NCI-H2171 (cell line): ENCODE results near the gene VWF.

Experiments
- DNase-seq: peaks from one replicate; lab custom pipeline; 2025; lab: John Stamatoyannopoulos, UW

VWF gene

GRCh38 chr12:6076776-6077691, 47.4 kb downstream of the VWF start:
- DNase-seq: no peak

GRCh38 chr12:6076346-6076745, 48.1 kb downstream of the VWF start:
- DNase-seq: no peak

GRCh38 chr12:6074979-6075585, 49.4 kb downstream of the VWF start:
- DNase-seq: no peak

GRCh38 chr12:6074427-6074826, 50.0 kb downstream of the VWF start:
- DNase-seq: no peak

- DNase-seq: no peak
Observed at GRCh38 chr12:6073426-6073825, 51.0 kb downstream of the VWF start.

- no peak for DNase-seq
Observed at GRCh38 chr12:6072302-6072752, 52.1 kb downstream of the VWF start.

- DNase-seq: no peak
Observed at GRCh38 chr12:6071589-6071988, 52.9 kb downstream of the VWF start.

- DNase-seq: no peak
Observed at GRCh38 chr12:6070472-6071257, 53.8 kb downstream of the VWF start.

- no peak for DNase-seq
Observed at GRCh38 chr12:6069437-6070093, 54.9 kb downstream of the VWF start.

GRCh38 chr12:6068227-6068626, 56.2 kb downstream of the VWF start:
- DNase-seq: no peak

GRCh38 chr12:6067152-6067916, 57.1 kb downstream of the VWF start:
- DNase-seq: no peak

GRCh38 chr12:6066651-6067050, 57.8 kb downstream of the VWF start:
- no peak for DNase-seq

GRCh38 chr12:6065863-6066199, 58.6 kb downstream of the VWF start:
- no peak for DNase-seq

- no peak for DNase-seq
Observed at GRCh38 chr12:6065131-6065862, 59.2 kb downstream of the VWF start.

GRCh38 chr12:6062757-6063735, 61.4 kb downstream of the VWF start:
- peak; percentile 61 for DNase-seq

- DNase-seq: no peak
Observed at GRCh38 chr12:6062395-6062756, 62.1 kb downstream of the VWF start.

- DNase-seq: no peak
Observed at GRCh38 chr12:6061660-6062059, 62.8 kb downstream of the VWF start.

- no peak for DNase-seq
Observed at GRCh38 chr12:6059860-6060565, 64.5 kb downstream of the VWF start.

GRCh38 chr12:6059221-6059620, 65.2 kb downstream of the VWF start:
- DNase-seq: no peak
